HEK293 (cell line): Measurements from ENCODE around the gene MEGF6.

Experiments
- CTCF ChIA-PET: fragments of 350-600 bp; formaldehyde crosslinking; extraction: SDS; loops from one replicate; lab custom pipeline; 2021; ENCODE audit warnings: antibody characterized with exemption; lab: Yijun Ruan, JAX
- POLR2A ChIA-PET: fragments of 300-600 bp; formaldehyde crosslinking; extraction: SDS; loops from one replicate; lab custom pipeline; 2020; ENCODE audit warnings: antibody characterized with exemption, inconsistent platforms; lab: Yijun Ruan, JAX
- H3K27ac ChIP-seq: fragments of 200-500 bp; sonication (Bioruptor generic); 2 replicates; pipeline ENCODE4 v1.5.1; 2014; ENCODE audit warnings: low read depth, low read length, control low read depth, inconsistent platforms; ENCODE audit errors: extremely low read depth
- H3K36me3 ChIP-seq, 2 experiments: fragments of 200-500 bp in 1 of 2; sonication (Bioruptor generic) in 1 of 2; 1 replicate in 1 of 2; 2 replicates in 1 of 2; pipeline ENCODE4 v1.5.1; 2014 to 2017; ENCODE audit warnings: inconsistent platforms in 2 of 2, low read length in 2 of 2; ENCODE audit not compliant: control insufficient read depth in 2 of 2, insufficient read depth in 1 of 2
- H3K4me1 ChIP-seq: fragments of 200-500 bp; sonication (Bioruptor generic); 2 replicates; pipeline ENCODE4 v1.5.1; 2014; ENCODE audit warnings: mild to moderate bottlenecking, low read length, inconsistent platforms; ENCODE audit not compliant: control insufficient read depth, insufficient read depth
- H3K4me3 ChIP-seq: 2 replicates; pipeline ENCODE4 v1.5.1; 2011; ENCODE audit warnings: low read depth, mild to moderate bottlenecking, control low read depth, low read length, moderate library complexity
- H3K9me3 ChIP-seq: fragments of 200-500 bp; sonication (Bioruptor generic); 2 replicates; pipeline ENCODE4 v1.5.1; 2014; ENCODE audit warnings: low read depth, low read length, inconsistent platforms; ENCODE audit not compliant: control insufficient read depth, insufficient read depth
- FEZF1 ChIP-seq: fragments of 450-650 bp; formaldehyde crosslinking; IDR thresholded peaks from 2 replicates; pipeline ENCODE4 v1.5.1; 2016; ENCODE audit warnings: missing biosample characterization, missing genetic modification characterization
- OVOL3 ChIP-seq: fragments of 450-650 bp; formaldehyde crosslinking; IDR thresholded peaks from 2 replicates; pipeline ENCODE4 v1.5.1; 2016; ENCODE audit warnings: missing biosample characterization, missing genetic modification characterization
- REPIN1 ChIP-seq: fragments of 450-650 bp; formaldehyde crosslinking; IDR thresholded peaks from 2 replicates; pipeline ENCODE4 v1.5.1; 2017; ENCODE audit warnings: missing biosample characterization, missing genetic modification characterization, low read depth
- TCF7L2 ChIP-seq: IDR thresholded peaks from 2 replicates; pipeline ENCODE4 v1.6.1; 2011; ENCODE audit warnings: low read depth, mild to moderate bottlenecking, inconsistent platforms, low read length, moderate library complexity, borderline replicate concordance
- ZFHX2 ChIP-seq: fragments of 450-650 bp; formaldehyde crosslinking; conservative IDR thresholded peaks from 2 replicates; pipeline ENCODE4 v1.5.1; 2016; ENCODE audit warnings: missing biosample characterization, missing genetic modification characterization
- ZFP37 ChIP-seq: fragments of 450-650 bp; formaldehyde crosslinking; IDR thresholded peaks from 2 replicates; pipeline ENCODE4 v1.5.1; 2016; ENCODE audit warnings: missing biosample characterization, missing genetic modification characterization
- ZNF16 ChIP-seq: fragments of 450-650 bp; formaldehyde crosslinking; IDR thresholded peaks from 2 replicates; pipeline ENCODE4 v1.5.1; 2016; ENCODE audit warnings: low read depth, missing biosample characterization, missing genetic modification characterization
- ZNF2 ChIP-seq: fragments of 450-650 bp; formaldehyde crosslinking; IDR thresholded peaks from 2 replicates; pipeline ENCODE4 v1.5.1; 2016; ENCODE audit warnings: missing biosample characterization, missing genetic modification characterization
- ZNF223 ChIP-seq: fragments of 450-650 bp; formaldehyde crosslinking; IDR thresholded peaks from 2 replicates; pipeline ENCODE4 v1.5.1; 2016; ENCODE audit warnings: missing biosample characterization, missing genetic modification characterization
- ZNF302 ChIP-seq: fragments of 450-650 bp; formaldehyde crosslinking; IDR thresholded peaks from 2 replicates; pipeline ENCODE4 v1.5.1; 2016; ENCODE audit warnings: missing biosample characterization, missing genetic modification characterization, low read depth
- ZNF341 ChIP-seq: fragments of 450-650 bp; formaldehyde crosslinking; IDR thresholded peaks from 2 replicates; pipeline ENCODE4; 2016; ENCODE audit warnings: low read depth, missing biosample characterization, missing genetic modification characterization
- ZNF366 ChIP-seq: fragments of 450-650 bp; formaldehyde crosslinking; conservative IDR thresholded peaks from 2 replicates; pipeline ENCODE4 v1.5.1; 2016; ENCODE audit warnings: missing biosample characterization, missing genetic modification characterization
- ZNF426 ChIP-seq: fragments of 450-650 bp; formaldehyde crosslinking; IDR thresholded peaks from 2 replicates; pipeline ENCODE4 v1.5.1; 2017; ENCODE audit warnings: missing biosample characterization, missing genetic modification characterization, mild to moderate bottlenecking, inconsistent platforms, moderate library complexity
- ZNF530 ChIP-seq: fragments of 450-650 bp; formaldehyde crosslinking; IDR thresholded peaks from 2 replicates; pipeline ENCODE4 v1.5.1; 2016; ENCODE audit warnings: low read depth, missing biosample characterization, missing genetic modification characterization
- ZNF558 ChIP-seq: fragments of 450-650 bp; formaldehyde crosslinking; IDR thresholded peaks from 2 replicates; pipeline ENCODE4 v1.5.1; 2016; ENCODE audit warnings: missing biosample characterization, missing genetic modification characterization
- ZNF701 ChIP-seq: fragments of 450-650 bp; formaldehyde crosslinking; IDR thresholded peaks from 2 replicates; pipeline ENCODE4 v1.5.1; 2016; ENCODE audit warnings: missing biosample characterization, missing genetic modification characterization
- ZNF707 ChIP-seq: fragments of 450-650 bp; formaldehyde crosslinking; IDR thresholded peaks from 2 replicates; pipeline ENCODE4 v1.5.1; 2016; ENCODE audit warnings: missing biosample characterization, missing genetic modification characterization
- ZNF76 ChIP-seq: fragments of 450-650 bp; formaldehyde crosslinking; IDR thresholded peaks from 2 replicates; pipeline ENCODE4; 2016; ENCODE audit warnings: low read depth, missing biosample characterization, missing genetic modification characterization, borderline replicate concordance
- ZNF776 ChIP-seq: fragments of 450-650 bp; formaldehyde crosslinking; IDR thresholded peaks from 2 replicates; pipeline ENCODE4 v1.5.0; 2017; ENCODE audit warnings: missing biosample characterization, missing genetic modification characterization, borderline replicate concordance
- ZNF843 ChIP-seq: fragments of 450-650 bp; formaldehyde crosslinking; IDR thresholded peaks from 2 replicates; pipeline ENCODE4 v1.5.1; 2016; ENCODE audit warnings: missing biosample characterization, missing genetic modification characterization
- TF ChIP-seq, protein P1 (sequence below): sonication (generic); formaldehyde crosslinking; IDR thresholded peaks from 2 replicates; pipeline ENCODE4 v1.8.1; 2022; ENCODE audit warnings: mild to moderate bottlenecking, moderate library complexity, missing genetic modification reagents
- TF ChIP-seq, protein P2 (sequence below): fragments of 450-650 bp; formaldehyde crosslinking; IDR thresholded peaks from 2 replicates; pipeline ENCODE4 v1.5.1; 2016; ENCODE audit warnings: missing biosample characterization, missing genetic modification characterization
- TF ChIP-seq, protein P3 (sequence below): IDR thresholded peaks from 2 replicates; pipeline ENCODE4 v1.6.1; 2011; ENCODE audit warnings: mild to moderate bottlenecking, low read depth, low read length, borderline replicate concordance

Gene MEGF6

DNA sequence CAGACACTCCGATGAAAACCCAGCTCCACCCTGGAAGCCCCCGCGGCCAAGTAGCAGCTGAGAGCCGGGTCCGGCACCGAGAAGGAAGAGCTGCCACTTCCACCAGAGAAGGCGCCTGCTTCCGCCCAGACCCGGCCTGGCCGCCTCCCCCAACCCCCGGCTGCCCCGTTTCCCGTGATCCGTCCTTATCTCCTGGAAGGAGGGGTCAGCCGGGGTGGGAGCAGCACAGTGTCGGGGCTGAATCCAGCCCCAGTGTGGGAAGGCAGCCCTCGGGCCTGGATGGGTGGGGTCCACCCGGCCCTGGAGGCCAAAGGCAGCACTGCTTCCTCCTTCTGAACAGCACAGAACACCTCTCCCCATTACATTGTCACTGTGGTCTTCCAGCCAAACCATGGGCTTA lies 69.4 kb downstream of the MEGF6 start:
- Histone ChIP-seq H3K9me3 (no peaks in the 10 kb centered on the region), H3K4me1 (no peaks in the 10 kb centered on the region; the same call in 1 of the 2 replicates), H3K4me3 (no peak overlapping the region), H3K36me3 (no peaks in the 10 kb centered on the region), H3K27ac (no peak overlapping the region)
- ChIA-PET POLR2A (no interaction called here), CTCF (interaction anchor here (2.2 kb wide), 1 partner anchor 77 kb away, joined by 4 read pairs; no protein-coding TSS in a partner anchor)
- TF ChIP-seq ZNF707 (tag by site-specific recombination) = no peak
- no peak for TF ChIP-seq ZNF2 (tag by site-specific recombination)
- no peak for TF ChIP-seq ZNF426 (tag by site-specific recombination)
- TF ChIP-seq, protein P1, sequence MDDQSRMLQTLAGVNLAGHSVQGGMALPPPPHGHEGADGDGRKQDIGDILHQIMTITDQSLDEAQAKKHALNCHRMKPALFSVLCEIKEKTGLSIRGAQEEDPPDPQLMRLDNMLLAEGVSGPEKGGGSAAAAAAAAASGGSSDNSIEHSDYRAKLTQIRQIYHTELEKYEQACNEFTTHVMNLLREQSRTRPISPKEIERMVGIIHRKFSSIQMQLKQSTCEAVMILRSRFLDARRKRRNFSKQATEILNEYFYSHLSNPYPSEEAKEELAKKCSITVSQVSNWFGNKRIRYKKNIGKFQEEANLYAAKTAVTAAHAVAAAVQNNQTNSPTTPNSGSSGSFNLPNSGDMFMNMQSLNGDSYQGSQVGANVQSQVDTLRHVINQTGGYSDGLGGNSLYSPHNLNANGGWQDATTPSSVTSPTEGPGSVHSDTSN (CRISPR knock-in tag) = no peak
- no peak for TF ChIP-seq ZNF223 (tag by site-specific recombination)
- no peak for TF ChIP-seq OVOL3 (tag by site-specific recombination)
- TF ChIP-seq ZNF366 = no peak
- TF ChIP-seq ZNF302 (tag by site-specific recombination) = no peak
- no peak for TF ChIP-seq TCF7L2
- TF ChIP-seq, protein P2, sequence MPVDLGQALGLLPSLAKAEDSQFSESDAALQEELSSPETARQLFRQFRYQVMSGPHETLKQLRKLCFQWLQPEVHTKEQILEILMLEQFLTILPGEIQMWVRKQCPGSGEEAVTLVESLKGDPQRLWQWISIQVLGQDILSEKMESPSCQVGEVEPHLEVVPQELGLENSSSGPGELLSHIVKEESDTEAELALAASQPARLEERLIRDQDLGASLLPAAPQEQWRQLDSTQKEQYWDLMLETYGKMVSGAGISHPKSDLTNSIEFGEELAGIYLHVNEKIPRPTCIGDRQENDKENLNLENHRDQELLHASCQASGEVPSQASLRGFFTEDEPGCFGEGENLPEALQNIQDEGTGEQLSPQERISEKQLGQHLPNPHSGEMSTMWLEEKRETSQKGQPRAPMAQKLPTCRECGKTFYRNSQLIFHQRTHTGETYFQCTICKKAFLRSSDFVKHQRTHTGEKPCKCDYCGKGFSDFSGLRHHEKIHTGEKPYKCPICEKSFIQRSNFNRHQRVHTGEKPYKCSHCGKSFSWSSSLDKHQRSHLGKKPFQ (tag by site-specific recombination) = no peak
- no peak for TF ChIP-seq ZNF701 (tag by site-specific recombination)
- TF ChIP-seq, protein P3, sequence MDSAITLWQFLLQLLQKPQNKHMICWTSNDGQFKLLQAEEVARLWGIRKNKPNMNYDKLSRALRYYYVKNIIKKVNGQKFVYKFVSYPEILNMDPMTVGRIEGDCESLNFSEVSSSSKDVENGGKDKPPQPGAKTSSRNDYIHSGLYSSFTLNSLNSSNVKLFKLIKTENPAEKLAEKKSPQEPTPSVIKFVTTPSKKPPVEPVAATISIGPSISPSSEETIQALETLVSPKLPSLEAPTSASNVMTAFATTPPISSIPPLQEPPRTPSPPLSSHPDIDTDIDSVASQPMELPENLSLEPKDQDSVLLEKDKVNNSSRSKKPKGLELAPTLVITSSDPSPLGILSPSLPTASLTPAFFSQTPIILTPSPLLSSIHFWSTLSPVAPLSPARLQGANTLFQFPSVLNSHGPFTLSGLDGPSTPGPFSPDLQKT = no peak
- no peak for TF ChIP-seq ZNF558 (tag by site-specific recombination)
- no peak for TF ChIP-seq ZNF843 (tag by site-specific recombination)
- no peak for TF ChIP-seq ZNF76
- no peak for TF ChIP-seq ZNF776 (tag by site-specific recombination)
- TF ChIP-seq ZFP37 = no peak
- no peak for TF ChIP-seq REPIN1 (tag by site-specific recombination)
- no peak for TF ChIP-seq ZNF341 (tag by site-specific recombination)
- TF ChIP-seq ZNF16 (tag by site-specific recombination) = no peak

DNA sequence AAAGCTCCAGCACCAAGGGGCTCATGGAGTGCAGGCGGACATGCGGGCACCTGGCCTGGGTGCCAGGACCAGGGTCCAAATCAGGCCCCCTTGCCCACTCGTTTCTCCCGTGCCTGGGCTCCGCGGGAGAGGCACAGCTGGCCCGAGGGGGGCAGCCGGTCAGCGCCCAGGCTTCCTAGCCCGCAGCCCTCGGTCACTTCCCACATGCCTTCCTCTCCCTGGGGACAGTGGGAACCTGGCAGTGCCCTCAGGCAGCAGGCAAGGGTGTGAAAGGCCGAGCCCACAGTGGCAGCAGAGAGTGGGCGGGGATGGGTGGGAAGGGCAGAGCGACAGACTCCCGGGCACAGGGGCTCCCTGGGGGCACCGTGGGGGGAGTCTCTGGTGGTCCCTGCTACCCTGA lies 69.8 kb downstream of the MEGF6 start:
- H3K4me1 ChIP-seq = no peaks in the 10 kb centered on the region
- ChIA-PET CTCF (interaction anchor here (0.6 to 2.2 kb wide), 2 partner anchors 78 to 523 kb away, joined by 3 to 4 read pairs; no protein-coding TSS in a partner anchor), POLR2A (no interaction called here)
- H3K9me3 ChIP-seq = no peaks in the 10 kb centered on the region
- no peak for TF ChIP-seq ZNF530 (tag by site-specific recombination)
- TF ChIP-seq ZNF76 = no peak
- TF ChIP-seq FEZF1 (tag by site-specific recombination) = no peak
- TF ChIP-seq ZFHX2 = peak; percentile 9; the same call in 1 of the 2 replicates
- TF ChIP-seq, all 188 proteins: peak for 1
- Histone ChIP-seq H3K4me3 (no peak overlapping the region), H3K36me3 (no peaks in the 10 kb centered on the region), H3K27ac (no peak overlapping the region)
